HCT116 (cell line): ENCODE measurements around the gene DPF3.

ENCODE experiments used
- ATF3 ChIP-seq: IDR thresholded peaks from 2 replicates; pipeline ENCODE4 v1.6.1; 2012
- CTCF ChIP-seq, 3 experiments: fragments of 200-600 bp in 1 of 3; sonication (generic) in 1 of 3; IDR thresholded peaks in 2 of 3; conservative IDR thresholded peaks in 1 of 3; 2 replicates each; pipeline ENCODE4 v1.5.1; 2012 to 2017; ENCODE audit warnings: low read depth in 2 of 3, low read length in 2 of 3, antibody characterized with exemption in 1 of 3, borderline replicate concordance in 1 of 3, control low read depth in 1 of 3, mild to moderate bottlenecking in 1 of 3, mixed read lengths in 1 of 3, mixed run types in 1 of 3, moderate library complexity in 1 of 3; ENCODE audit not compliant: insufficient read depth in 1 of 3
- EZH2phosphoT487 ChIP-seq: fragments of 200-600 bp; IDR thresholded peaks from 2 replicates; pipeline ENCODE4 v1.6.1; 2018; ENCODE audit warnings: antibody characterized with exemption, borderline replicate concordance
- JUND ChIP-seq: IDR thresholded peaks from 2 replicates; pipeline ENCODE4 v1.6.1; 2012
- POLR2A ChIP-seq: IDR thresholded peaks from 2 replicates; pipeline ENCODE4 v1.7.0; 2011; ENCODE audit warnings: borderline replicate concordance; ENCODE audit not compliant: insufficient read depth, insufficient read length; ENCODE audit errors: extremely low read depth
- POLR2AphosphoS5 ChIP-seq: IDR thresholded peaks from 2 replicates; pipeline ENCODE4 v1.6.1; 2011; ENCODE audit warnings: mild to moderate bottlenecking, low read depth, low read length, moderate library complexity
- REST ChIP-seq: IDR thresholded peaks from 2 replicates; pipeline ENCODE4 v1.6.1; 2012; ENCODE audit warnings: low read depth
- TCF7L2 ChIP-seq: IDR thresholded peaks from 2 replicates; pipeline ENCODE4 v1.7.0; 2011; ENCODE audit warnings: borderline replicate concordance, inconsistent platforms; ENCODE audit not compliant: insufficient read depth, insufficient read length; ENCODE audit errors: extremely low read depth

GRCh38 chr14:72663076-72663487 lies 230.8 kb downstream of the DPF3 start:
- TF ChIP-seq POLR2AphosphoS5 (no peak), TCF7L2 (no peak), CTCF (IDR thresholded peaks at IDR 0.05 in 2 of 3, conservative IDR thresholded peaks at IDR 0.05 in 1 of 3; ENCODE audit: borderline replicate concordance in 1 of 3, insufficient read depth in 1 of 3, low read depth in 2 of 3, low read length in 2 of 3) (no peak), JUND (no peak), EZH2phosphoT487 (no peak), ATF3 (no peak), REST (no peak), POLR2A (no peak)
